Sigmoid colon (tissue), 4 donors: ENCODE data around the gene TOP1.

Source experiments
- EP300 ChIP-seq, 4 donors: sonication (generic); formaldehyde crosslinking; IDR thresholded peaks; one replicate each; pipeline ENCODE4 v1.6.1; 2017; ENCODE audit warnings: antibody characterized with exemption in 4 of 4
- TF ChIP-seq, protein P1 (sequence below), 4 experiments: fragments of 450-650 bp in 3 of 4; fragments of 200-600 bp in 1 of 4; IDR thresholded peaks; one replicate each; pipeline ENCODE4 v1.5.1; 2016 to 2019; ENCODE audit warnings: antibody characterized with exemption in 4 of 4, mild to moderate bottlenecking in 3 of 4, moderate library complexity in 2 of 4

- TF ChIP-seq EP300 (IDR thresholded peaks at IDR 0.05): no peak
- TF ChIP-seq, protein P1, sequence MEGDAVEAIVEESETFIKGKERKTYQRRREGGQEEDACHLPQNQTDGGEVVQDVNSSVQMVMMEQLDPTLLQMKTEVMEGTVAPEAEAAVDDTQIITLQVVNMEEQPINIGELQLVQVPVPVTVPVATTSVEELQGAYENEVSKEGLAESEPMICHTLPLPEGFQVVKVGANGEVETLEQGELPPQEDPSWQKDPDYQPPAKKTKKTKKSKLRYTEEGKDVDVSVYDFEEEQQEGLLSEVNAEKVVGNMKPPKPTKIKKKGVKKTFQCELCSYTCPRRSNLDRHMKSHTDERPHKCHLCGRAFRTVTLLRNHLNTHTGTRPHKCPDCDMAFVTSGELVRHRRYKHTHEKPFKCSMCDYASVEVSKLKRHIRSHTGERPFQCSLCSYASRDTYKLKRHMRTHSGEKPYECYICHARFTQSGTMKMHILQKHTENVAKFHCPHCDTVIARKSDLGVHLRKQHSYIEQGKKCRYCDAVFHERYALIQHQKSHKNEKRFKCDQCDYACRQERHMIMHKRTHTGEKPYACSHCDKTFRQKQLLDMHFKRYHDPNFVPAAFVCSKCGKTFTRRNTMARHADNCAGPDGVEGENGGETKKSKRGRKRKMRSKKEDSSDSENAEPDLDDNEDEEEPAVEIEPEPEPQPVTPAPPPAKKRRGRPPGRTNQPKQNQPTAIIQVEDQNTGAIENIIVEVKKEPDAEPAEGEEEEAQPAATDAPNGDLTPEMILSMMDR (IDR thresholded peaks at IDR 0.05): no peak
Observed at GRCh38 chr20:41000628-41001027, 28.0 kb upstream of the TOP1 start.
